A549 (cell line): ENCODE data around the gene XIAP. TPM values are rescaled to one million over a fixed set of nuclear protein-coding genes. Genes with fewer than 3 reads are reported as not detected.

Experiments
- ATAC-seq, 2 experiments: fragments of 200-7000 bp in 1 of 2; fragments of >200 bp in 1 of 2; cut with Nextera tagmentation in 1 of 2; cut with Tn5 transposase in 1 of 2; 3 replicates each; pipeline versions ENCODE4 v1.8.0 to v1.9.1; 2018 to 2020; ENCODE audit warnings: mild to moderate bottlenecking in 1 of 2, moderate library complexity in 1 of 2
- CTCF ChIA-PET: fragments of 300-600 bp; sonication (Branson Sonifier 250); formaldehyde crosslinking; extraction: SDS; loops from one replicate; lab custom pipeline; 2021; ENCODE audit warnings: antibody characterized with exemption, inconsistent platforms; lab: Yijun Ruan, JAX
- POLR2A ChIA-PET: fragments of 350-600 bp; formaldehyde crosslinking; extraction: SDS; loops from one replicate; lab custom pipeline; 2021; ENCODE audit warnings: antibody characterized with exemption, inconsistent platforms; lab: Yijun Ruan, JAX
- DNase-seq, 2 experiments: peaks; one replicate each; pipeline versions ENCODE4 v3.0.0 to v3.0.0-alpha.2; 2011 to 2016; ENCODE audit warnings: low read depth in 1 of 2, low spot score in 1 of 2
- FAIRE-seq: peaks from 2 replicates; lab custom pipeline; 2011; peaks lifted over from hg19 to GRCh38; lab: Jason Lieb, UNC
- H3K27ac ChIP-seq, 2 experiments: fragments of >200 bp; sonication (Bioruptor Twin); formaldehyde crosslinking; 3 replicates each; pipeline ENCODE4 v1.5.1; 2016 to 2017
- H3K4me1 ChIP-seq: fragments of >200 bp; sonication (Bioruptor Twin); formaldehyde crosslinking; 3 replicates; pipeline ENCODE4 v1.6.1; 2016
- H3K4me2 ChIP-seq: fragments of >200 bp; sonication (Bioruptor Twin); formaldehyde crosslinking; 3 replicates; pipeline ENCODE4 v1.6.1; 2016
- H3K4me3 ChIP-seq: fragments of >200 bp; sonication (Bioruptor Twin); formaldehyde crosslinking; 3 replicates; pipeline ENCODE4 v1.5.1; 2016
- H3K9me3 ChIP-seq: fragments of >200 bp; sonication (Bioruptor Twin); formaldehyde crosslinking; 3 replicates; pipeline ENCODE4 v1.6.1; 2016
- CBX2 ChIP-seq: fragments of 200-600 bp; sonication (generic); IDR thresholded peaks from 2 replicates; pipeline ENCODE4 v1.6.1; 2016; ENCODE audit warnings: low read depth, mild to moderate bottlenecking, borderline replicate concordance
- CBX8 ChIP-seq: fragments of 200-600 bp; sonication (generic); IDR thresholded peaks from 2 replicates; pipeline ENCODE4 v1.6.1; 2016
- E2F6 ChIP-seq: IDR thresholded peaks from 2 replicates; pipeline ENCODE4 v1.6.1; 2012; ENCODE audit warnings: low read depth, borderline replicate concordance
- EP300 ChIP-seq, 2 experiments: fragments of >200 bp; sonication (Bioruptor Twin); formaldehyde crosslinking; IDR thresholded peaks; 2 replicates in 1 of 2; 3 replicates in 1 of 2; pipeline ENCODE4 v1.6.1; 2016 to 2017
- FOSB ChIP-seq: fragments of 250-450 bp; sonication (Bioruptor Pico); IDR thresholded peaks from 2 replicates; pipeline ENCODE4 v1.5.0; 2020; ENCODE audit warnings: mild to moderate bottlenecking, moderate library complexity
- FOSL2 ChIP-seq, 2 experiments: fragments of 450-650 bp in 1 of 2; fragments of >200 bp in 1 of 2; sonication (Bioruptor Twin) in 1 of 2; formaldehyde crosslinking; IDR thresholded peaks; 2 replicates each; pipeline versions ENCODE4 v1.5.0 to v1.6.1; 2016 to 2020; ENCODE audit warnings: mild to moderate bottlenecking in 1 of 2, moderate library complexity in 1 of 2
- FOXS1 ChIP-seq: fragments of 250-450 bp; sonication (Bioruptor Pico); IDR thresholded peaks from 2 replicates; pipeline ENCODE4 v1.5.0; 2020; ENCODE audit warnings: mild to moderate bottlenecking, moderate library complexity
- HES2 ChIP-seq: fragments of >200 bp; sonication (Bioruptor Twin); formaldehyde crosslinking; IDR thresholded peaks from 2 replicates; pipeline ENCODE4 v1.6.1; 2016
- HMGXB4 ChIP-seq: fragments of 250-450 bp; sonication (Bioruptor Pico); IDR thresholded peaks from 2 replicates; pipeline ENCODE4 v1.5.0; 2021; ENCODE audit warnings: mild to moderate bottlenecking, moderate library complexity, borderline replicate concordance
- HOXA7 ChIP-seq: fragments of 250-450 bp; sonication (Bioruptor Pico); IDR thresholded peaks from 2 replicates; pipeline ENCODE4 v1.5.0; 2020; ENCODE audit warnings: mild to moderate bottlenecking, moderate library complexity
- HOXB13 ChIP-seq: fragments of 250-450 bp; sonication (Bioruptor Pico); IDR thresholded peaks from 2 replicates; pipeline ENCODE4 v1.5.0; 2020; ENCODE audit warnings: low read depth, mild to moderate bottlenecking, moderate library complexity
- JUN ChIP-seq, 2 experiments: fragments of >200 bp; sonication (Bioruptor Twin); formaldehyde crosslinking; IDR thresholded peaks; 2 replicates in 1 of 2; 3 replicates in 1 of 2; pipeline ENCODE4 v1.6.1; 2016 to 2017
- JUNB ChIP-seq: fragments of >200 bp; sonication (Bioruptor Twin); formaldehyde crosslinking; IDR thresholded peaks from 2 replicates; pipeline ENCODE4 v1.6.1; 2016
- KDM5A ChIP-seq: fragments of 200-600 bp; sonication (generic); IDR thresholded peaks from 2 replicates; pipeline ENCODE4 v1.6.1; 2016; ENCODE audit warnings: antibody characterized with exemption, mild to moderate bottlenecking
- MYC ChIP-seq: IDR thresholded peaks from 2 replicates; pipeline ENCODE4 v1.6.1; 2012; ENCODE audit warnings: mild to moderate bottlenecking, inconsistent platforms, low read length, improper control_type of control experiment, borderline replicate concordance
- NFE2L2 ChIP-seq: fragments of 150-350 bp; conservative IDR thresholded peaks from 2 replicates; pipeline ENCODE4 v1.6.1; 2014; ENCODE audit warnings: low read length
- NPAS2 ChIP-seq: fragments of 250-450 bp; sonication (Bioruptor Pico); IDR thresholded peaks from 2 replicates; pipeline ENCODE4 v1.8.0; 2022; ENCODE audit warnings: mild to moderate bottlenecking, moderate library complexity, borderline replicate concordance
- PHF8 ChIP-seq: fragments of 200-600 bp; sonication (generic); IDR thresholded peaks from 2 replicates; pipeline ENCODE4 v1.6.1; 2016; ENCODE audit warnings: low read depth, mild to moderate bottlenecking, antibody characterized with exemption, moderate library complexity, borderline replicate concordance
- ZNF302 ChIP-seq: fragments of 250-450 bp; sonication (Bioruptor Pico); IDR thresholded peaks from 2 replicates; pipeline ENCODE4 v1.9.0; 2021; ENCODE audit warnings: inconsistent platforms, mild to moderate bottlenecking, moderate library complexity
- ZSCAN20 ChIP-seq: fragments of 250-450 bp; sonication (Bioruptor Pico); IDR thresholded peaks from 2 replicates; pipeline ENCODE4 v1.8.0; 2022; ENCODE audit warnings: mild to moderate bottlenecking, moderate library complexity
- WGBS: methylation state at CpG from one replicate; pipeline ENCODE4 v1.1.6; 2017; ENCODE audit errors: missing lambda C conversion rate; 5-methylcytosine and 5-hydroxymethylcytosine counted together
- polyA plus RNA-seq, 4 experiments: library from polyadenylated mRNA; depleted of rRNA in 3 of 4; stranded (reverse); fragments of >200 nt; fragmentation: RNase III in 1 of 4; extraction: RNeasy Plus Mini Kit Qiagen cat#74134 plus additional on column Dnase treatment in 1 of 4; gene quantifications; 2 replicates in 3 of 4; 3 replicates in 1 of 4; pipeline ENCODE4 v1.2.3, GENCODE V29; 2011 to 2017
- TF ChIP-seq, protein P1 (sequence below): IDR thresholded peaks from 2 replicates; pipeline ENCODE4 v1.6.1; 2012
- TF ChIP-seq, protein P2 (sequence below): fragments of >200 bp; sonication (Bioruptor Twin); formaldehyde crosslinking; IDR thresholded peaks from 3 replicates; pipeline ENCODE4 v1.6.1; 2016

XIAP gene
- polyA plus RNA-seq, 2 of the 4 experiments (the other 2 are of a cell fraction), result 42.9 to 44.1 TPM

- no peaks in the 10 kb centered on the region for H3K9me3 ChIP-seq
- ATAC-seq, result no peak
- no peak for DNase-seq
- TF ChIP-seq CBX2 (no peak), CBX8 (no peak), FOSB (no peak)
- TF ChIP-seq, protein P1, sequence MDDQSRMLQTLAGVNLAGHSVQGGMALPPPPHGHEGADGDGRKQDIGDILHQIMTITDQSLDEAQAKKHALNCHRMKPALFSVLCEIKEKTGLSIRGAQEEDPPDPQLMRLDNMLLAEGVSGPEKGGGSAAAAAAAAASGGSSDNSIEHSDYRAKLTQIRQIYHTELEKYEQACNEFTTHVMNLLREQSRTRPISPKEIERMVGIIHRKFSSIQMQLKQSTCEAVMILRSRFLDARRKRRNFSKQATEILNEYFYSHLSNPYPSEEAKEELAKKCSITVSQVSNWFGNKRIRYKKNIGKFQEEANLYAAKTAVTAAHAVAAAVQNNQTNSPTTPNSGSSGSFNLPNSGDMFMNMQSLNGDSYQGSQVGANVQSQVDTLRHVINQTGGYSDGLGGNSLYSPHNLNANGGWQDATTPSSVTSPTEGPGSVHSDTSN, result no peak
- 48% methylated on average over 4 of the region's 4 CpGs for WGBS
- peak; percentile 59 for FAIRE-seq
- peaks cover 36% of the 10 kb centered on the region; the same call in 2 of the 3 replicates for H3K4me1 ChIP-seq
- CTCF ChIA-PET, result interaction anchor here (1.2 kb wide), 1 partner anchor 34 kb away, joined by 3 read pairs; no protein-coding TSS in a partner anchor
- POLR2A ChIA-PET, result interaction anchor here (1.1 kb wide), 1 partner anchor 58 kb away, joined by 3 read pairs; no protein-coding TSS in a partner anchor
- H3K4me3 ChIP-seq, result no peak overlapping the region
- peak overlapping the region; percentile 46 for H3K4me2 ChIP-seq
- H3K27ac ChIP-seq, result peak overlapping the region; percentile 41 to 77; a peak in 4 of 6 replicates
These were observed 58.4 kb downstream of the XIAP start for GRCh38 chrX:123918106-123918721.

DNA sequence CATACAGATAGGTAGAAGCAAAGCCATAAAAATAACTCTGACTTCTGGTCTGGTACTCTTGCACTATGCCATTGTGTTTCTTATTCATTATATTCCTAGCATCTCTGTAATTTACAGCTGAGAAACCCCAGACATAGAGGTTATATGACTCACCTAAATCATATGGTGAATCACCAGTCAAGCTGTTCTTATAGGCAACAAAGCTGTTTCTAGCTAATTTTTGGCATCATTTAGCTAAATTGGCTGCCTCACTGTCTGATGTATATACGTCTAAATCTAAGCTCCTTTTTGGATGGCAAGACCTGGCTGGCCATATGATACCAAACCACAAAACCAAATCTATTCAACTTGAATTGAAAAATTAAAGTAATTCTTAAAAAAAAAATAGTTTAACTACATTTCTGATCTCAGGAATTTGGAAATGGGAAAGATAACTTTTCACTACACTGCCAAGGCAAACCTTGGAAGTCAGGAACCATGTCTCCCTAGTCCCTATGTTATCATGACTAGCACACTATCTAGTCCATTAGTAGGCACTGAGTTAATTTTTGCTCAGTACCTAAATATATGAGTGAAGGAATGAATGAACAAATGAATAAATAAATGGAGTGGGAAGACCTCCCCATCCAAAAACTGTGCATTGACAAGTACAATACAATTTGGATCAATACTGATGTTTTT, 60.4 kb downstream of the XIAP start:
- FAIRE-seq, result peak; percentile 96

DNA sequence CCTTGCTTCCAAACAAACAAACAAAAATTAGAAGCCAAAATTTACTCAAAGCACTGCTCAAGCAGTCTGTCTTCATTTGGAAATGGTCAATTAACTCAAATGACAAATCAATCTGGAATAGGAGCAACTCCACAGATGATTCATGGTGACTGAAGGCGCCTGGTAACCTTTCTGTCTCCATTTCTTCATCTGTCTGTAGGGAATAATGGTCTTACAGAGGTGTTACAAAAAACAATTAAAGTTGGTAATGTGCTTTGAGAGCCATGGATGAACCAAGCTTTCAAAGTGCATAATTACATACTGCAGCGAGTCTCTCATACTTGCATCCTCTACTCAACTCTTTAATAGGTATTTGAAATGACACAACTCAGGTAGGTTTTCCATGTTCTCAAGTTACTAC, 63.4 kb downstream of the XIAP start:
- no peak overlapping the region for H3K4me2 ChIP-seq
- ChIA-PET POLR2A (no interaction called here), CTCF (no interaction called here)
- H3K27ac ChIP-seq, result no peak overlapping the region
- WGBS, result 89% methylated on average over 2 of the region's 2 CpGs
- peaks cover 20% of the 10 kb centered on the region; the same call in 2 of the 3 replicates for H3K4me1 ChIP-seq
- FAIRE-seq (no peak), ATAC-seq (no peak), DNase-seq (no peak)
- H3K9me3 ChIP-seq, result no peaks in the 10 kb centered on the region
- H3K4me3 ChIP-seq, result no peak overlapping the region
- TF ChIP-seq HOXA7 (CRISPR knock-in tag) (no peak), JUNB (no peak), MYC (no peak), JUN (IDR thresholded peaks at IDR 0.05) (no peak), E2F6 (no peak), KDM5A (no peak), ZSCAN20 (no peak), NPAS2 (CRISPR knock-in tag) (no peak), NFE2L2 (no peak), EP300 (IDR thresholded peaks at IDR 0.05) (no peak), ZNF302 (CRISPR knock-in tag) (no peak), FOXS1 (CRISPR knock-in tag) (no peak)
- TF ChIP-seq, protein P2, sequence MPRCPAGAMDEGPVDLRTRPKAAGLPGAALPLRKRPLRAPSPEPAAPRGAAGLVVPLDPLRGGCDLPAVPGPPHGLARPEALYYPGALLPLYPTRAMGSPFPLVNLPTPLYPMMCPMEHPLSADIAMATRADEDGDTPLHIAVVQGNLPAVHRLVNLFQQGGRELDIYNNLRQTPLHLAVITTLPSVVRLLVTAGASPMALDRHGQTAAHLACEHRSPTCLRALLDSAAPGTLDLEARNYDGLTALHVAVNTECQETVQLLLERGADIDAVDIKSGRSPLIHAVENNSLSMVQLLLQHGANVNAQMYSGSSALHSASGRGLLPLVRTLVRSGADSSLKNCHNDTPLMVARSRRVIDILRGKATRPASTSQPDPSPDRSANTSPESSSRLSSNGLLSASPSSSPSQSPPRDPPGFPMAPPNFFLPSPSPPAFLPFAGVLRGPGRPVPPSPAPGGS, result no peak

More for the DNA sequence above, 60.4 kb downstream of the XIAP start:
- no peak overlapping the region for H3K4me3 ChIP-seq
- no peaks in the 10 kb centered on the region for H3K9me3 ChIP-seq
- WGBS, result 4% methylated on average over 1 of the region's 1 CpG
- peak; percentile 70 to 81 for ATAC-seq
- peak; percentile 25 to 43 for DNase-seq
- H3K4me1 ChIP-seq, result peaks cover 36% of the 10 kb centered on the region; the same call in 2 of the 3 replicates
- TF ChIP-seq FOSB, result no peak
- no peak for TF ChIP-seq HOXB13
- no peak for TF ChIP-seq CBX2
- TF ChIP-seq FOSL2 (IDR thresholded peaks at IDR 0.05), result peak; percentile 61
- TF ChIP-seq FOSL2 (CRISPR knock-in tag; IDR thresholded peaks at IDR 0.05), result peak; percentile 91
- TF ChIP-seq HES2, result no peak
- 0 out of 2 replicates have a peak, but pooled peaks have one; percentile 29 for TF ChIP-seq JUNB
- TF ChIP-seq HMGXB4 (CRISPR knock-in tag), result no peak
- TF ChIP-seq PHF8, result no peak
- POLR2A ChIA-PET, result no interaction called here
- H3K4me2 ChIP-seq, result peak overlapping the region; percentile 9
- CTCF ChIA-PET, result interaction anchor here (0.8 kb wide), 1 partner anchor 40 kb away, joined by 3 read pairs; no protein-coding TSS in a partner anchor
- H3K27ac ChIP-seq, result peak overlapping the region; percentile 1 to 56; a peak in 3 of 6 replicates
